ENCODE data around the gene SNAPC2.
"Not testable (repeated sequence)": the region's sequence is repeated elsewhere in the genome, so short reads cannot be mapped to it uniquely, and the experiment has no call there.

SNAPC2 gene

DNA sequence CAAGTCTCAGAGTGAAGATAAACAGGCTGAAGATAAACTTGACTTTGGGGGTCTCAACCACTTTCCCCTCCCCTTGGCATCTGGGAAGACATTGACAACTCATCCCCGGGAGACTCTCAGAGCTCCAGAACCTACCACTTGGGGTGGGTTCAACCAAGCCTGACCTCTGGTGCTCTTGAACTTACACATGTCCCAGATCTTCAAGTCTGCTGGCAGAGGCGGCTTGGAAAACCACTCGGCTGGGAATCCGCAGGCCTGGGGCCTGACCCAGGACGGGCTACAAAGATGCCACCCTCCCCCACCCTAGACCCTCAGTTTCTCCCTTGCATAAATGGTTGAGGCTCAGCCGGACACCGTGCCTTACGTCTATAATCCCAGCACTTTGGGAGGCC lies 31.3 kb upstream of the SNAPC2 start:
- Histone ChIP-seq H3K27ac (replicated peaks) (no peak overlapping the region), H3K27me3 (ENCODE audit: insufficient read depth, poor library complexity, severe bottlenecking) (peaks cover 21% of the 10 kb centered on the region), H3K4me3 (replicated peaks; ENCODE audit: insufficient read depth, low read length) (no peak overlapping the region)
- DNase-seq (ENCODE audit: low read depth in 1 of 2, low spot score in 1 of 2): no peak
- TF ChIP-seq POLR2AphosphoS5 (IDR thresholded peaks at IDR 0.05; ENCODE audit: low read depth) (no peak), SPI1 (IDR thresholded peaks at IDR 0.05; ENCODE audit: borderline replicate concordance, low read depth) (no peak), GABPA (IDR thresholded peaks at IDR 0.05; ENCODE audit: low read depth) (no peak)
- TF ChIP-seq, protein P1, sequence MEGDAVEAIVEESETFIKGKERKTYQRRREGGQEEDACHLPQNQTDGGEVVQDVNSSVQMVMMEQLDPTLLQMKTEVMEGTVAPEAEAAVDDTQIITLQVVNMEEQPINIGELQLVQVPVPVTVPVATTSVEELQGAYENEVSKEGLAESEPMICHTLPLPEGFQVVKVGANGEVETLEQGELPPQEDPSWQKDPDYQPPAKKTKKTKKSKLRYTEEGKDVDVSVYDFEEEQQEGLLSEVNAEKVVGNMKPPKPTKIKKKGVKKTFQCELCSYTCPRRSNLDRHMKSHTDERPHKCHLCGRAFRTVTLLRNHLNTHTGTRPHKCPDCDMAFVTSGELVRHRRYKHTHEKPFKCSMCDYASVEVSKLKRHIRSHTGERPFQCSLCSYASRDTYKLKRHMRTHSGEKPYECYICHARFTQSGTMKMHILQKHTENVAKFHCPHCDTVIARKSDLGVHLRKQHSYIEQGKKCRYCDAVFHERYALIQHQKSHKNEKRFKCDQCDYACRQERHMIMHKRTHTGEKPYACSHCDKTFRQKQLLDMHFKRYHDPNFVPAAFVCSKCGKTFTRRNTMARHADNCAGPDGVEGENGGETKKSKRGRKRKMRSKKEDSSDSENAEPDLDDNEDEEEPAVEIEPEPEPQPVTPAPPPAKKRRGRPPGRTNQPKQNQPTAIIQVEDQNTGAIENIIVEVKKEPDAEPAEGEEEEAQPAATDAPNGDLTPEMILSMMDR (IDR thresholded peaks at IDR 0.05; ENCODE audit: insufficient read depth, low read length): no peak
- TF ChIP-seq, protein P2, sequence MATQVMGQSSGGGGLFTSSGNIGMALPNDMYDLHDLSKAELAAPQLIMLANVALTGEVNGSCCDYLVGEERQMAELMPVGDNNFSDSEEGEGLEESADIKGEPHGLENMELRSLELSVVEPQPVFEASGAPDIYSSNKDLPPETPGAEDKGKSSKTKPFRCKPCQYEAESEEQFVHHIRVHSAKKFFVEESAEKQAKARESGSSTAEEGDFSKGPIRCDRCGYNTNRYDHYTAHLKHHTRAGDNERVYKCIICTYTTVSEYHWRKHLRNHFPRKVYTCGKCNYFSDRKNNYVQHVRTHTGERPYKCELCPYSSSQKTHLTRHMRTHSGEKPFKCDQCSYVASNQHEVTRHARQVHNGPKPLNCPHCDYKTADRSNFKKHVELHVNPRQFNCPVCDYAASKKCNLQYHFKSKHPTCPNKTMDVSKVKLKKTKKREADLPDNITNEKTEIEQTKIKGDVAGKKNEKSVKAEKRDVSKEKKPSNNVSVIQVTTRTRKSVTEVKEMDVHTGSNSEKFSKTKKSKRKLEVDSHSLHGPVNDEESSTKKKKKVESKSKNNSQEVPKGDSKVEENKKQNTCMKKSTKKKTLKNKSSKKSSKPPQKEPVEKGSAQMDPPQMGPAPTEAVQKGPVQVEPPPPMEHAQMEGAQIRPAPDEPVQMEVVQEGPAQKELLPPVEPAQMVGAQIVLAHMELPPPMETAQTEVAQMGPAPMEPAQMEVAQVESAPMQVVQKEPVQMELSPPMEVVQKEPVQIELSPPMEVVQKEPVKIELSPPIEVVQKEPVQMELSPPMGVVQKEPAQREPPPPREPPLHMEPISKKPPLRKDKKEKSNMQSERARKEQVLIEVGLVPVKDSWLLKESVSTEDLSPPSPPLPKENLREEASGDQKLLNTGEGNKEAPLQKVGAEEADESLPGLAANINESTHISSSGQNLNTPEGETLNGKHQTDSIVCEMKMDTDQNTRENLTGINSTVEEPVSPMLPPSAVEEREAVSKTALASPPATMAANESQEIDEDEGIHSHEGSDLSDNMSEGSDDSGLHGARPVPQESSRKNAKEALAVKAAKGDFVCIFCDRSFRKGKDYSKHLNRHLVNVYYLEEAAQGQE (IDR thresholded peaks at IDR 0.05; ENCODE audit: insufficient replicate concordance, low read depth): no peak

DNA sequence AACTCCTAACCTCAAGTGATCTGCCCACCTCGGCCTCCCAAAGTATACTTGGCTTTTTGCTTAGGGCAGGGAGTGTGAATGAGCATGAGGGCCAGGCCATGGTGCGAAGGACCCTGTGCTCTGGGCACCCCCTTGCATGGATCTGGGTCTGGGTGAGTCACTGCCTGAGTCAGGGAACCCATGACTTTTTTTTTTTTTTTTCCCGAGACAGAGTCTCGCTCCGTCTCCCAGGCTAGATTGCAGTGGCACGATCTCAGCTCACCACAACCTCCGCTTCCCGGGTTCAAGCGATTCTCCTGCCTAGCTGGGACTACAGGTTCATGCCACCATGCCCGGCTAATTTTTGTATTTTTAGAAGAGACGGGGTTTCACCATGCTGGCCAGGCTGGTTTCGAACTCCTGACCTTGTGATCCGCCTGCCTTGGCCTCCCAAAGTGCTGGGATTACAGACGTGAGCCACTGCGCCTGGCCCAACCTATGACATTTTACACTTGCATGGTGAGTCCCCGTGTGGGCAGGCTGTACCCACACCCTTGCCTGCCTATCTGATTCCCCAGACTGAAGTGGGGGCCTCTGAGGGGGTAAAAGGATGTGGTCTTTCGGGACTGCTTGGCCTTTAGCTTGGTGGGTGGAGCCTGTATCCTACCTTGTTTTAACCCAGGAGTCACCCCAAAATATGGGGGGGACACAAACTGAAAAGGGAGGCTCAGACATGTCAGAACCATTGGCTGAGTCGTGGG lies 26.6 kb upstream of the SNAPC2 start:
- not testable (repeated sequence) for DNase-seq (ENCODE audit: low read depth in 1 of 2, low spot score in 1 of 2); H3K27ac ChIP-seq (replicated peaks)

DNA sequence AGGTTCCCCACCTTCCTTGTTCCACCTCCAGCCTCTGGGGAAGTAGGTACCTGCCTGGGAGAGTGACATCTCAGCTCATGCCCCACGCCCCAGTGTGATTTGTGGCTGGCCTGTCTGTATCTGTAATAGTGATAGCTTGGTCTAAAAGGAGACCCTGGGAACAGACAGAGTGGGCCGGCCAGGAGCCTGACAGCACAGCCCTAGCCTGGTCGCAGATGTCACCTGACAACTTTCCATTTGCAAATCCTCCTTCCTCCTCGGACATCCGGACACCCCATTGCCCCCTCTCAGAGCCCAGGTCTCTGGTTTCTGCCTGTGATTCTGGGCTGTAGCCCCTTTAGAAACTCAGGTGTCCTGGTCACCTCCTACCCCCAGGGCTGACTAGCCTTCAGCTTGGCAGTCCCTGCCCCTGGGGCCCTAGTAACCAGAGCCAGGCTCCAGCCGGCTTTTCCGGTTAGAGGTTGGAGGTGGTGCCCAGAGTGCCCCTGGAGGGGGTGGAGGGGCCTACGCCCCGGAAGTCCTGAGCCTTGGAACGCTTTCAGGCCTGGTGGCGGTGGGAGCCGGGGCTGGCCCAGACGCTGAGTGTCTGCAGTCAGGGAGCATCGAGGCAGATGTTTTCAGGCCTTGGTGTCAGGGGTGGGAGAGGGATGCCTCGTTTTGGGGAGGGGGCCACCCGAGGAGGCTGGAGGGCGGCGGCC lies 25.4 kb upstream of the SNAPC2 start:
- no peak for DNase-seq (ENCODE audit: low read depth in 1 of 2, low spot score in 1 of 2)
- Histone ChIP-seq H3K27ac (replicated peaks) (no peak overlapping the region), H3K4me3 (replicated peaks; ENCODE audit: insufficient read depth, low read length) (no peak overlapping the region), H3K27me3 (ENCODE audit: insufficient read depth, poor library complexity, severe bottlenecking) (no peaks in the 10 kb centered on the region)
- TF ChIP-seq POLR2AphosphoS5 (IDR thresholded peaks at IDR 0.05; ENCODE audit: low read depth): no peak
- TF ChIP-seq, protein P1 (IDR thresholded peaks at IDR 0.05; ENCODE audit: insufficient read depth, low read length): no peak
- TF ChIP-seq, protein P2 (IDR thresholded peaks at IDR 0.05; ENCODE audit: insufficient replicate concordance, low read depth): no peak
- no peak for TF ChIP-seq GABPA (IDR thresholded peaks at IDR 0.05; ENCODE audit: low read depth)
- no peak for TF ChIP-seq SPI1 (IDR thresholded peaks at IDR 0.05; ENCODE audit: borderline replicate concordance, low read depth)

More for the DNA sequence above, 26.6 kb upstream of the SNAPC2 start:
- not testable (repeated sequence) for H3K27me3 ChIP-seq (ENCODE audit: insufficient read depth, poor library complexity, severe bottlenecking); H3K4me3 ChIP-seq (replicated peaks; ENCODE audit: insufficient read depth, low read length)

DNA sequence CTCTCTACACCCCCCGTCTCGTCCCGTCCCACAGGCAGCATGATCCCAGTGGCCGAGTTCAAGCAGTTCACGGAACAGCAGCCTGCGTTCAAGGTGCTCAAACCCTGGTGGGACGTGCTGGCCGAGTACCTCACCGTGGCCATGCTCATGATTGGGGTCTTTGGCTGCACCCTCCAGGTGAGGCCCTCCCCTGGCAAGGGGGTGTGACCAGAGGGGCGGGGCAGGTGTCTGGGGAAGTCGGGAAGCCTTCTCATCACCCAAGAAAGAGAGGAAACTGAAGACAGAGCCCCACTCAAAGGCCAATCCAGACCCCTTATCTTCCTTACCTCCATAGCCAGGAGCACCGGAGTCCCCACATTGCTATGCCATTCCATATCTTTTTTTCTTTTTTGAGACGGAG lies 24.6 kb upstream of the SNAPC2 start:
- no peak overlapping the region for H3K4me3 ChIP-seq (replicated peaks; ENCODE audit: insufficient read depth, low read length)
- TF ChIP-seq POLR2AphosphoS5 (IDR thresholded peaks at IDR 0.05; ENCODE audit: low read depth): no peak
- TF ChIP-seq SPI1 (IDR thresholded peaks at IDR 0.05; ENCODE audit: borderline replicate concordance, low read depth): no peak
- no peak for TF ChIP-seq GABPA (IDR thresholded peaks at IDR 0.05; ENCODE audit: low read depth)
- TF ChIP-seq, protein P2 (IDR thresholded peaks at IDR 0.05; ENCODE audit: insufficient replicate concordance, low read depth): no peak
- TF ChIP-seq, protein P1 (IDR thresholded peaks at IDR 0.05; ENCODE audit: insufficient read depth, low read length): no peak
- DNase-seq (ENCODE audit: low read depth in 1 of 2, low spot score in 1 of 2): no peak
- no peak overlapping the region for H3K27ac ChIP-seq (replicated peaks)
- H3K27me3 ChIP-seq (ENCODE audit: insufficient read depth, poor library complexity, severe bottlenecking): no peaks in the 10 kb centered on the region

All from HL-60 (cell line).